H1 (cell line): ENCODE results near the gene CAMK2A. TPM values are rescaled to one million over a fixed set of nuclear protein-coding genes. Genes with fewer than 3 reads are reported as not detected.

Source experiments
- GTF2F1 ChIP-seq: IDR thresholded peaks from 2 replicates; pipeline ENCODE4 v1.6.1; 2012; ENCODE audit warnings: low read depth, low read length, improper control_type of control experiment, borderline replicate concordance
- PHF8 ChIP-seq: fragments of 200-600 bp; sonication (generic); conservative IDR thresholded peaks from 2 replicates; pipeline ENCODE4 v1.7.1; 2012; ENCODE audit warnings: low read depth, mild to moderate bottlenecking, inconsistent platforms, low read length, moderate library complexity
- SIX5 ChIP-seq: IDR thresholded peaks from 2 replicates; pipeline ENCODE4 v1.6.1; 2011; ENCODE audit warnings: mild to moderate bottlenecking, low read depth, low read length
- polyA plus RNA-seq, 7 experiments: library from polyadenylated mRNA; depleted of rRNA in 3 of 7; stranded (reverse) in 5 of 7; unstranded in 2 of 7; fragments of >200 nt in 5 of 7; fragments of 200-250 nt in 2 of 7; gene quantifications; 1 replicate in 5 of 7; 2 replicates in 1 of 7; 4 replicates in 1 of 7; pipeline versions ENCODE4 v1.2.1 to v1.2.3, GENCODE V29; 2011 to 2013; ENCODE audit warnings: missing spikeins in 2 of 7, mixed read lengths in 2 of 7
- total RNA-seq: library from RNA; stranded (reverse); fragmentation: NEBNext Ultra II Directional; extraction: Animal tissue kit (Norgen Biotek cat#: 25700); gene quantifications from 2 replicates; pipeline ENCODE4 v1.2.1, GENCODE V29; 2021

CAMK2A gene
- total and polyA plus RNA-seq, 2 of the 8 experiments (the other 6 are each of a cell fraction or from before 2014, with no cell fraction given): 0.20 to 0.28 TPM

DNA sequence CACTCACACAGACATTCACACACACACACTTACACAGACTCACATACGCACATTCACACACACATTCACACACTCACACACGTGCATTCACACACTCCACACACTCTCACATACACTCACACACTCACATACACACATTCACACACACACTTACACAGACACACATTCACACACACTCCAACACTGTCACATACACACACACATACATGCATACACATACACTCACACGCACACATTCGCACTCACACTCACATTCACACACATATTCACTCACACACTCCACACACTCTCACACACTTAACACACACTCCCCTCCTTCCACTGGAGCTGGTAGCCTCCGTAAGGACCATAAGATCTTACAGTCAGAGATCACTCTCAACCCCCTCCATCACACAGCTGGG lies 26.2 kb downstream of the CAMK2A start (continued):
- TF ChIP-seq SIX5: no peak
- TF ChIP-seq PHF8: no peak
- no peak for TF ChIP-seq GTF2F1
